Keratinocyte (primary cell): ENCODE measurements around the gene HOXD10. TPM values are rescaled to one million over a fixed set of nuclear protein-coding genes. Genes with fewer than 3 reads are reported as not detected.

Experiments
- DNase-seq: peaks from one replicate; pipeline ENCODE4 v3.0.0-alpha.2; 2011; ENCODE audit warnings: low read depth, missing footprints, low spot score
- FAIRE-seq: peaks from 2 replicates; lab custom pipeline; 2011; peaks lifted over from hg19 to GRCh38; lab: Jason Lieb, UNC
- H2AFZ ChIP-seq: 2 replicates; pipeline ENCODE4 v1.6.0; 2012; ENCODE audit warnings: low read length, control low read depth, inconsistent platforms; ENCODE audit not compliant: control insufficient read depth
- H3K27ac ChIP-seq: 2 replicates; pipeline ENCODE4 v1.5.1; 2011; ENCODE audit warnings: low read length; ENCODE audit not compliant: control insufficient read depth, insufficient read depth
- H3K27me3 ChIP-seq: 3 replicates; pipeline ENCODE4 v1.6.0; 2011; ENCODE audit warnings: low read length; ENCODE audit not compliant: control insufficient read depth, insufficient read depth; ENCODE audit errors: extremely low read depth
- H3K36me3 ChIP-seq, 2 experiments: 2 replicates in 1 of 2; 3 replicates in 1 of 2; pipeline ENCODE4 v1.5.1; 2011; ENCODE audit warnings: low read length in 2 of 2, mild to moderate bottlenecking in 1 of 2; ENCODE audit not compliant: control insufficient read depth in 2 of 2, insufficient read depth in 2 of 2; ENCODE audit errors: extremely low read depth in 1 of 2
- H3K4me1 ChIP-seq: 3 replicates; pipeline ENCODE4 v1.5.1; 2011; ENCODE audit warnings: low read length; ENCODE audit not compliant: control insufficient read depth, insufficient read depth; ENCODE audit errors: extremely low read depth
- H3K4me2 ChIP-seq: 3 replicates; pipeline ENCODE4 v1.6.0; 2011; ENCODE audit warnings: low read depth, low read length; ENCODE audit not compliant: control insufficient read depth, insufficient read depth; ENCODE audit errors: extremely low read depth
- H3K4me3 ChIP-seq, 3 experiments: fragments of 200-600 bp in 1 of 3; sonication (generic) in 1 of 3; 2 replicates in 2 of 3; 3 replicates in 1 of 3; pipeline ENCODE4 v1.5.1; 2011 to 2016; ENCODE audit warnings: low read length in 3 of 3, mild to moderate bottlenecking in 3 of 3, control low read depth in 2 of 3, inconsistent platforms in 1 of 3, low read depth in 1 of 3, mixed read lengths in 1 of 3, mixed run types in 1 of 3, moderate library complexity in 1 of 3; ENCODE audit not compliant: control insufficient read depth in 2 of 3, insufficient read depth in 2 of 3; ENCODE audit errors: extremely low read depth in 1 of 3
- H3K79me2 ChIP-seq: 2 replicates; pipeline ENCODE4 v1.6.0; 2012; ENCODE audit warnings: low read length; ENCODE audit not compliant: control insufficient read depth, insufficient read depth
- H3K9ac ChIP-seq: 3 replicates; pipeline ENCODE4 v1.6.0; 2011; ENCODE audit warnings: low read length; ENCODE audit not compliant: control insufficient read depth, insufficient read depth; ENCODE audit errors: extremely low read depth
- H3K9me1 ChIP-seq: 3 replicates; pipeline ENCODE4 v1.6.0; 2011; ENCODE audit warnings: low read length; ENCODE audit not compliant: control insufficient read depth, insufficient read depth; ENCODE audit errors: extremely low read depth
- H3K9me3 ChIP-seq: 2 replicates; pipeline ENCODE4 v1.5.1; 2012; ENCODE audit warnings: low read depth, low read length; ENCODE audit not compliant: control insufficient read depth
- H4K20me1 ChIP-seq: 3 replicates; pipeline ENCODE4 v1.6.0; 2011; ENCODE audit warnings: low read length; ENCODE audit not compliant: control insufficient read depth, insufficient read depth; ENCODE audit errors: extremely low read depth
- EZH2 ChIP-seq: IDR thresholded peaks from one replicate; pipeline ENCODE4 v1.6.1; 2012; ENCODE audit warnings: inconsistent platforms, mild to moderate bottlenecking, low read length, moderate library complexity
- dilution Hi-C: fragments of 300-500 bp; cut with MboI; formaldehyde crosslinking; loops from one replicate; pipeline ENCODE4 v1.7.0; 2020; ENCODE audit warnings: low sequenced_read_pairs; ENCODE audit not compliant: extremely low pct_ligation_motif_present
- polyA plus RNA-seq, 5 experiments: library from polyadenylated mRNA; depleted of rRNA in 3 of 5; stranded (reverse) in 3 of 5; stranded (forward) in 1 of 5; unstranded in 1 of 5; fragments of >200 nt; gene quantifications; 1 replicate in 1 of 5; 2 replicates in 3 of 5; 3 replicates in 1 of 5; pipeline versions ENCODE4 v1.2.1 to v1.2.3, GENCODE V29; 2011 to 2012; ENCODE audit warnings: missing spikeins in 2 of 5, low read depth in 1 of 5, low replicate concordance in 1 of 5
- TF ChIP-seq, protein P1 (sequence below), 3 experiments: IDR thresholded peaks in 1 of 3; conservative IDR thresholded peaks in 1 of 3; optimal IDR thresholded peaks in 1 of 3; 2 replicates in 2 of 3; 3 replicates in 1 of 3; pipeline versions ENCODE3 to v1.5.1; 2011; ENCODE audit warnings: low read length in 3 of 3, mild to moderate bottlenecking in 3 of 3, moderate library complexity in 2 of 3, control low read depth in 1 of 3, inconsistent platforms in 1 of 3; ENCODE audit not compliant: insufficient read depth in 2 of 3; ENCODE audit errors: extremely low read depth in 1 of 3

HOXD10 gene
- polyA plus RNA-seq, 1 donor (not counting 4 experiments of a cell fraction or from before 2014, with no cell fraction given), result not detected

DNA sequence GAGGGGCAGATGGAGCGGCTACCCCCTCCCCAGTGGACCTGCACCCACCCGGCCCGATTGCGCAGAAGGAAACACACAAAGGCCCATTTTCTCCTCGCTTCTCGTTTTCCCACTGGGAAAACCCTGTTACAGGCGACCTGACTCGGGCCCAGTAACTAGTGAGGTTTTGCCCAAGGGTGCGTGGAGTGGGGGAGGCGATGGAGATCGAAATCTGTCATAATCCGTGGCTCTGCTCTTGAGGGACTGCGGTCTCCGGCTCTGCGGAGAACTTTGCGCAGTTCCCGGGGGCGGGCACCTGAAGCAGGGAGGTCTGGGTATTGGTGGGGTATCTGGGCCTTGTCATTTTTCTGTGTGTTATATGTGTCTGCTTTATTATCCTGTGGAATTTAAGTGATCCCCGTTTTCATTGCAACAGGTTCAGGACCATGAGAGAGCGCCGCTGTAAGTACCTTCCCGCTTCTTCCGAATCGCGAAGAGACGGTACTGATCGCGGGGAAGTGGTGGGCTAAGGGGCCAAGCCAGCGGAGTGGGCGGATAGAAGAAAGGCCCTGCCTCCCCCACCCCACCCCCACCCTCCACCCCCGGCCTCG, 30.7 kb downstream of the HOXD10 start:
- no peak for FAIRE-seq
- Histone ChIP-seq H3K27ac (no peak overlapping the region), H3K9ac (no peak overlapping the region), H3K27me3 (peaks cover 80% of the 10 kb centered on the region), H3K9me3 (no peaks in the 10 kb centered on the region), H3K4me1 (no peaks in the 10 kb centered on the region), H3K79me2 (no peaks in the 10 kb centered on the region), H3K4me2 (no peak overlapping the region), H3K9me1 (no peaks in the 10 kb centered on the region), H4K20me1 (no peaks in the 10 kb centered on the region), H2AFZ (no peak overlapping the region), H3K36me3 (no peaks in the 10 kb centered on the region), H3K4me3 (no peak overlapping the region)
- no peak for DNase-seq
- TF ChIP-seq, protein P1, sequence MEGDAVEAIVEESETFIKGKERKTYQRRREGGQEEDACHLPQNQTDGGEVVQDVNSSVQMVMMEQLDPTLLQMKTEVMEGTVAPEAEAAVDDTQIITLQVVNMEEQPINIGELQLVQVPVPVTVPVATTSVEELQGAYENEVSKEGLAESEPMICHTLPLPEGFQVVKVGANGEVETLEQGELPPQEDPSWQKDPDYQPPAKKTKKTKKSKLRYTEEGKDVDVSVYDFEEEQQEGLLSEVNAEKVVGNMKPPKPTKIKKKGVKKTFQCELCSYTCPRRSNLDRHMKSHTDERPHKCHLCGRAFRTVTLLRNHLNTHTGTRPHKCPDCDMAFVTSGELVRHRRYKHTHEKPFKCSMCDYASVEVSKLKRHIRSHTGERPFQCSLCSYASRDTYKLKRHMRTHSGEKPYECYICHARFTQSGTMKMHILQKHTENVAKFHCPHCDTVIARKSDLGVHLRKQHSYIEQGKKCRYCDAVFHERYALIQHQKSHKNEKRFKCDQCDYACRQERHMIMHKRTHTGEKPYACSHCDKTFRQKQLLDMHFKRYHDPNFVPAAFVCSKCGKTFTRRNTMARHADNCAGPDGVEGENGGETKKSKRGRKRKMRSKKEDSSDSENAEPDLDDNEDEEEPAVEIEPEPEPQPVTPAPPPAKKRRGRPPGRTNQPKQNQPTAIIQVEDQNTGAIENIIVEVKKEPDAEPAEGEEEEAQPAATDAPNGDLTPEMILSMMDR (optimal IDR thresholded peaks at IDR 0.05 in 1 of 3, IDR thresholded peaks at IDR 0.05 in 1 of 3, conservative IDR thresholded peaks at IDR 0.05 in 1 of 3; ENCODE audit: extremely low read depth in 1 of 3, insufficient read depth in 2 of 3, low read length in 3 of 3), result no peak
- TF ChIP-seq EZH2, result no peak
- dilution Hi-C loops, result no loop called here

DNA sequence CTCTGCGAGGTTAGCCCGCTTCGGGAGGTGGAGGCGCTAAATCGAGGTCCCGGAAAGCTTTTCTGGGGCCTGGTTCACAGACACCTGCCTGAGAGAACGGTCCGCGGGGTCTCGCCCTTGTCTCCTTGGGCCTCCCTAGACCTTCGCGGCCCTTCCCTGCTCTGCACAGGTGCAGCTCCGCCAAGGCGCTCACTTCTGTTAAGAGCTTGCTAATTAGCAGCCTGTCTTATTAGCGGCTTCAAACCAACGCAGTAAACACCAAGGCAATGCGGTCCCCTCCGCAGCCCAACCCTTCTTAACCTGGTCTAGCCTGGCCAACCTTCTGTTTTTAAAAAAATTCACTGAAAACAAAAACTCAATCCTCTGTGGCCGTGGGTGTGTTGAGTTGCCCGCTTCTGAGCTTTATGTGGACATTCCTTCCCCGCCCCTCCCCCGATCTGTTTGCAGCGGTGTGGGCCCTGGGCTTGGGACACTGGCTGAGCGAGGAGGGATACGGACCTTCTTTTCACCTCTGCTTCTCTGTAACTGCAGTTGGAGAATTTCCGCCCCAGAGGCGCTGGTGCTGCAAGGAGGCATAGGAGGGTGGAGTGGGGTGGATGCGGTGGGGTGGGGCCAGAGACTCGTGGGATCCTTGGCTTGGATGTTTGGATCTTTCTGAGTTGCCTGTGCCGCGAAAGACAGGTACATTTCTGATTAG, 31.4 kb downstream of the HOXD10 start:
- H3K4me2 ChIP-seq, result no peak overlapping the region
- no peak overlapping the region for H3K27ac ChIP-seq
- DNase-seq (no peak), FAIRE-seq (no peak)
- no peaks in the 10 kb centered on the region for H3K4me1 ChIP-seq
- H3K36me3 ChIP-seq, result no peaks in the 10 kb centered on the region
- no peaks in the 10 kb centered on the region for H4K20me1 ChIP-seq
- dilution Hi-C loops, result no loop called here
- H3K27me3 ChIP-seq, result peaks cover 85% of the 10 kb centered on the region
- TF ChIP-seq, protein P1 (optimal IDR thresholded peaks at IDR 0.05 in 1 of 3, IDR thresholded peaks at IDR 0.05 in 1 of 3, conservative IDR thresholded peaks at IDR 0.05 in 1 of 3; ENCODE audit: extremely low read depth in 1 of 3, insufficient read depth in 2 of 3, low read length in 3 of 3), result no peak
- TF ChIP-seq EZH2, result peak; percentile 80
- H3K9me1 ChIP-seq, result no peaks in the 10 kb centered on the region
- no peak overlapping the region for H2AFZ ChIP-seq
- H3K9me3 ChIP-seq, result no peaks in the 10 kb centered on the region
- H3K79me2 ChIP-seq, result no peaks in the 10 kb centered on the region
- no peak overlapping the region for H3K4me3 ChIP-seq
- H3K9ac ChIP-seq, result no peak overlapping the region
